Astrocyte (in vitro differentiated cells and primary cell): ENCODE measurements around the gene ADIPOQ. TPM values are rescaled to one million over a fixed set of nuclear protein-coding genes. Genes with fewer than 3 reads are reported as not detected.
A peak's percentile ranks its signal among the peaks of the same experiment; 100 is the strongest.

Experiments
- DNase-seq: peaks from one replicate; pipeline ENCODE4 v3.0.0-alpha.2; 2010; ENCODE audit warnings: low read depth
- FAIRE-seq: peaks from 2 replicates; lab custom pipeline; 2011; peaks lifted over from hg19 to GRCh38; lab: Jason Lieb, UNC
- H2AFZ ChIP-seq: 2 replicates; pipeline ENCODE4 v1.6.0; 2012; ENCODE audit warnings: low read depth, low read length, inconsistent platforms
- H3K27ac ChIP-seq: 2 replicates; pipeline ENCODE4 v1.5.1; 2011; ENCODE audit warnings: low read depth, low read length, inconsistent platforms
- H3K27me3 ChIP-seq: 2 replicates; pipeline ENCODE4 v1.6.0; 2011; ENCODE audit warnings: low read length, inconsistent platforms; ENCODE audit not compliant: insufficient read depth
- H3K36me3 ChIP-seq: 2 replicates; pipeline ENCODE4 v1.5.1; 2011; ENCODE audit warnings: low read length, inconsistent platforms; ENCODE audit not compliant: insufficient read depth
- H3K4me1 ChIP-seq: 2 replicates; pipeline ENCODE4 v1.5.1; 2011; ENCODE audit warnings: low read length, inconsistent platforms; ENCODE audit not compliant: insufficient read depth
- H3K4me2 ChIP-seq: 2 replicates; pipeline ENCODE4 v1.6.0; 2012; ENCODE audit warnings: low read length, inconsistent platforms
- H3K4me3 ChIP-seq: 2 replicates; pipeline ENCODE4 v1.5.1; 2011; ENCODE audit warnings: low read depth, mild to moderate bottlenecking, low read length, inconsistent platforms; ENCODE audit not compliant: insufficient read depth
- H3K79me2 ChIP-seq: 2 replicates; pipeline ENCODE4 v1.6.0; 2012; ENCODE audit warnings: mild to moderate bottlenecking, low read length, inconsistent platforms; ENCODE audit not compliant: insufficient read depth
- H3K9ac ChIP-seq: 2 replicates; pipeline ENCODE4 v1.6.0; 2012; ENCODE audit warnings: mild to moderate bottlenecking, low read length, inconsistent platforms
- H3K9me3 ChIP-seq: 2 replicates; pipeline ENCODE4 v1.5.1; 2012; ENCODE audit warnings: low read depth, mild to moderate bottlenecking, low read length, inconsistent platforms; ENCODE audit not compliant: insufficient read depth
- H4K20me1 ChIP-seq: 2 replicates; pipeline ENCODE4 v1.6.0; 2012; ENCODE audit warnings: low read length, inconsistent platforms; ENCODE audit not compliant: insufficient read depth
- H3K27ac Mint-ChIP-seq: one replicate; pipeline ENCODE4 v1.8.0; 2021; ENCODE audit warnings: mild to moderate bottlenecking, mixed read lengths; ENCODE audit not compliant: unreplicated experiment
- H3K27me3 Mint-ChIP-seq: one replicate; pipeline ENCODE4 v1.8.0; 2021; ENCODE audit warnings: low read depth, mixed read lengths; ENCODE audit not compliant: unreplicated experiment
- H3K36me3 Mint-ChIP-seq: one replicate; pipeline ENCODE4 v1.8.0; 2021; ENCODE audit warnings: low read depth, mixed read lengths; ENCODE audit not compliant: unreplicated experiment
- H3K4me1 Mint-ChIP-seq: one replicate; pipeline ENCODE4 v1.8.0; 2021; ENCODE audit warnings: low read depth, mixed read lengths; ENCODE audit not compliant: unreplicated experiment
- H3K4me3 Mint-ChIP-seq: one replicate; pipeline ENCODE4 v1.8.0; 2021; ENCODE audit warnings: mild to moderate bottlenecking, moderate library complexity, mixed read lengths; ENCODE audit not compliant: unreplicated experiment
- H3K9me3 Mint-ChIP-seq: one replicate; pipeline ENCODE4 v1.8.0; 2021; ENCODE audit warnings: mild to moderate bottlenecking, mixed read lengths; ENCODE audit not compliant: unreplicated experiment
- CTCF ChIP-seq: IDR thresholded peaks from 2 replicates; pipeline ENCODE4 v1.5.1; 2011; ENCODE audit warnings: low read depth, mild to moderate bottlenecking, inconsistent platforms, low read length, moderate library complexity; ENCODE audit not compliant: insufficient read depth
- EZH2 ChIP-seq: IDR thresholded peaks from 2 replicates; pipeline ENCODE4 v1.6.1; 2012; ENCODE audit warnings: mild to moderate bottlenecking, low read length, inconsistent platforms; ENCODE audit not compliant: insufficient read depth
- total RNA-seq: library from RNA; stranded (reverse); gene quantifications from 2 replicates; pipeline ENCODE4 v1.2.1, GENCODE V29; 2021

Gene ADIPOQ
- total RNA-seq, 1 donor from 2014 or later, result not detected

- H3K36me3 Mint-ChIP-seq, result peaks cover 2% of the 10 kb centered on the region
- H3K27ac Mint-ChIP-seq, result no peak overlapping the region
- Histone ChIP-seq H3K79me2 (no peaks in the 10 kb centered on the region), H3K27ac (no peak overlapping the region), H3K4me1 (no peaks in the 10 kb centered on the region), H3K36me3 (no peaks in the 10 kb centered on the region), H2AFZ (no peak overlapping the region), H3K4me3 (no peak overlapping the region), H3K9ac (no peak overlapping the region), H3K9me3 (no peaks in the 10 kb centered on the region), H3K4me2 (no peak overlapping the region), H3K27me3 (peaks cover 2% of the 10 kb centered on the region), H4K20me1 (no peaks in the 10 kb centered on the region)
- H3K4me1 Mint-ChIP-seq, result peaks cover 1% of the 10 kb centered on the region
- DNase-seq (no peak), FAIRE-seq (no peak)
- H3K9me3 Mint-ChIP-seq, result peaks cover 6% of the 10 kb centered on the region
- no peaks in the 10 kb centered on the region for H3K27me3 Mint-ChIP-seq
- TF ChIP-seq CTCF, result no peak
- TF ChIP-seq EZH2, result no peak
- no peak overlapping the region for H3K4me3 Mint-ChIP-seq
Observed at GRCh38 chr3:186896006-186896405, 53.5 kb downstream of the ADIPOQ start.

GRCh38 chr3:186896875-186897274, 54.4 kb downstream of the ADIPOQ start:
- Histone ChIP-seq H3K27me3 (peaks cover 2% of the 10 kb centered on the region), H3K79me2 (no peaks in the 10 kb centered on the region), H3K27ac (no peak overlapping the region), H3K9ac (no peak overlapping the region), H3K9me3 (no peaks in the 10 kb centered on the region), H3K4me3 (no peak overlapping the region), H4K20me1 (no peaks in the 10 kb centered on the region), H3K36me3 (no peaks in the 10 kb centered on the region), H3K4me1 (no peaks in the 10 kb centered on the region), H2AFZ (no peak overlapping the region), H3K4me2 (no peak overlapping the region)
- peaks cover 6% of the 10 kb centered on the region for H3K4me1 Mint-ChIP-seq
- H3K27ac Mint-ChIP-seq, result no peak overlapping the region
- DNase-seq (no peak), FAIRE-seq (no peak)
- no peak overlapping the region for H3K4me3 Mint-ChIP-seq
- no peak for TF ChIP-seq CTCF
- no peak for TF ChIP-seq EZH2
- no peaks in the 10 kb centered on the region for H3K27me3 Mint-ChIP-seq
- peaks cover 2% of the 10 kb centered on the region for H3K36me3 Mint-ChIP-seq
- H3K9me3 Mint-ChIP-seq, result peaks cover 6% of the 10 kb centered on the region

- H3K9me3 Mint-ChIP-seq, result peaks cover 2% of the 10 kb centered on the region
- Histone ChIP-seq H3K4me2 (no peak overlapping the region), H3K27ac (no peak overlapping the region), H3K36me3 (no peaks in the 10 kb centered on the region), H3K27me3 (peaks cover 2% of the 10 kb centered on the region), H3K9me3 (no peaks in the 10 kb centered on the region), H3K4me1 (peaks cover 3% of the 10 kb centered on the region), H2AFZ (no peak overlapping the region), H4K20me1 (no peaks in the 10 kb centered on the region), H3K4me3 (no peak overlapping the region), H3K9ac (no peak overlapping the region), H3K79me2 (no peaks in the 10 kb centered on the region)
- H3K4me1 Mint-ChIP-seq, result peaks cover 16% of the 10 kb centered on the region
- H3K4me3 Mint-ChIP-seq, result no peak overlapping the region
- H3K27me3 Mint-ChIP-seq, result no peaks in the 10 kb centered on the region
- peak overlapping the region; percentile 47 for H3K27ac Mint-ChIP-seq
- DNase-seq, result peak; percentile 12
- peaks cover 1% of the 10 kb centered on the region for H3K36me3 Mint-ChIP-seq
- no peak for FAIRE-seq
- TF ChIP-seq CTCF (no peak), EZH2 (no peak)
Observed at GRCh38 chr3:186901135-186901734, 58.7 kb downstream of the ADIPOQ start.
